GM19035 (cell line): ENCODE results near the gene SHC1.

Experiments
- ATAC-seq: cut with Tn5 transposase; IDR thresholded peaks from one replicate; pipeline ENCODE4 v1.9.1; 2021; ENCODE audit not compliant: unreplicated experiment

SHC1 gene

DNA sequence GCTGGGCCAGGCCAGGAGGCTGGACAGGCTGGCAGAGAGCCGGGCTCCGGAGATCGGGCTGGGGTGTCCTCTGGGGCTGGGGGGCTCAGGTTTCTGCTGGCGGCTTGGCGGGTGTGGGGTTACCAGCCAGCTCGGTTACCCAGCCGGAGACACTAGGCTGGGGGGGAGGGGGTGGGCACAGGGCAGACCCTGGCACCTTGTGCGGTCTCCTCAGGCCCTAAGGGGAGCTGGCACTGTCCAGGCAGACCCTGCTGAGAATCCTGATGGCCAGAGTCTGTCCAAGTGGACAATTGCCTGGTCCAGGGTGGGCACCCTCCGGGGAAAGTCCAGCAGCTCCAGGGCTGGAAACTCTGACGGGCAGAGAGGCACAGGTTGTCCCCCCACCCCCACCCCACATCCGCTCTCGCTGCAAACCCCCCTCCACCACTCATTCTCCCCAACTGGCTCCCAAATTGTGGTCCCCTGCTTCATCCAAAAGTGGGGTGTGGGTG, 38.7 kb upstream of the SHC1 start:
- ATAC-seq = no peak

DNA sequence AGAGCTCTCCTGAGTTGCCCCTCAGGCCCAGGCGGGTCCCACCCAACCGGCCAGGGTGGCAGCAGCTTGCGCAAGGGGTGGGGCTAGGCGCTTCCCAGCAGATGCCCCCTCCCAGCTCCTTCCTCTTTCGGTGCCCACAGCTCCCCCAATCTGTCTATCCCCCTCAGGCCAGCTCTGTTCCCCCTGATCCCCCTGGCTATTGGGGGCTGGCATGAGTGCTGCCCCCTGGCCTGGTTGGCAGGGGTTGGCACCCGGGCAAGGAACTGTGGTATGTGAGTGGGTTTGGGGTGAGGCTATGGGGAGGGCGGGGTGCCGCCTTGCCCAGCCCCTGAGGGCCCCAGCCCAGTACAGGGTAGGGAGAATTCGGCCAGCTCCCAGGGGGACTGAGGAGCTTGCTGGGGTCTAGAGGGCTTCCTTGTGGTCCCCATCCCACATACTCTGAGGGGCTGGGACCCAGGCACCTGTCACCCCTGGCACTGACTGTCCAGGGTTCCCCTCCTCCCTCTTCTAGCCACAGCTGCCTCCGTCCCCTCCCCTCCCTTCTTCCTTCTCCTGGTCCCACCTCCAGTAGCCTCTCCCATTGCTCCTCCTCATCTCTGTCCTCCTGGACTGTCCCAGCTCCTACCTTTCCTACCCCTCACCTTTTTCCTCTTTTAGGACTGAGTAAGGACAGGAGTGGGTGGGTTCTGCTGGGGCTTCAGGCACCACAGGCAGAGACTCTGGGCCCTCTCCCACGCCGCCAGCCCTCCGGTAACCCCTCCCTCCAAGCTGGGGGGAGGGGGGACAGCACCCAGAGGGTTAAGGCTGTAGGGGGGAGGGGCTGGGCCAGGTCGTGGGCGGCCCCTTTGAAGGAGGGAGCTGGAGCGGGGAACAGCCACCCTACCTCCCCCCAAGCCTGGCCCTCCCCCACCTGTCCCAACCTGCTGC, 37.7 kb upstream of the SHC1 start:
- ATAC-seq = no peak

DNA sequence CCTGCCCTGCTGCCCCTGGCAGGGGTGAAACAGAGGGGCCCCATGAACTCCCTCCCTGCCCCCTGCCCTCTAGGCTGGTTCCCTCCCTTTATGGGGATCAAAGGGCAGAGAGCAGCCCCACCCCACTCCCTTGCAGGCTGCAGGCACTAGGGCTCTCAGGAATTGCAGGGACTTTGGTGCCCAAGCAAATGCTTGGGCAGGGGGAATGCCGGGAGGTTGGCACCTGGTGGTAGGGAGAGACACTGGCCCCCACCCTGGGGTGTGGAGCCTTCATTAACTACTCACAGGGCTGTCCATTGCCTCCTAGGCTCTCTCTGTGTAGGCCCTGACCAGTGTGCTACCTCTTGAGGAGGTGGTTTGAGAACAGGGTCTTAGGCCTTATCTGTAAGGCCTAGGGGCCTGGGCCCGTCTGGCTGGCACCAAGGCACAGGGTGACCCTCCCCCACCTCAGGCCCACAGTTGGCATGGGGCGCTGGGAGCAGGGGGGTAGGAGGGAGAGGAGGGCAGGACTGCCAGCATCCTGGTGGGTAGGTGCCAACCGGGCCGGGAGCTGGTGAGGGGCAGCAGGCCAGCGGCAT, 36.8 kb upstream of the SHC1 start:
- ATAC-seq = no peak

DNA sequence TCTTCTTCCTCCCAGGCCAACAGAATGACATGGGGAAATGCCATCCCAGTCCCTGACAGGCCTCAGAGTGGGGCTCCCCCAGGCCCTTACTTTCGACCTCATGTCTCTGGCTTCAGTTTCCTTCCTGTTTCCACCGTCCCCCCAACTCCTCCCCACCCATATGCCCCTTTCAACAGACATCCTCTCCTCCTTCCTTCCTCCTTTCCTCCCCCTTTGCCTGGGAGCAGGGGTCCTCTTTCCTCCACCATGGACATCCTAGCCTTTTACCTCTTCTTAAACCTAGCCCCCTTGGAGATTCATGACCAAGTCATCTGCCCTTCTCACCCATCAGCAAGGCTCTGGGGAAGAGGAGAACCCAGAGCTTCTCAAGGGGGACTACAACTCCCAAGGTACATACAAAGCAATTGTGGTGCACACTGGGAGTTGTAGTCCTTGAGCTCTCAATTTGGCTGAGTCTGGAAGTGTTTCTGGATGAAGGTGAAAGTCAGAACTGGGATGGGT, 36.1 kb upstream of the SHC1 start:
- no peak for ATAC-seq

DNA sequence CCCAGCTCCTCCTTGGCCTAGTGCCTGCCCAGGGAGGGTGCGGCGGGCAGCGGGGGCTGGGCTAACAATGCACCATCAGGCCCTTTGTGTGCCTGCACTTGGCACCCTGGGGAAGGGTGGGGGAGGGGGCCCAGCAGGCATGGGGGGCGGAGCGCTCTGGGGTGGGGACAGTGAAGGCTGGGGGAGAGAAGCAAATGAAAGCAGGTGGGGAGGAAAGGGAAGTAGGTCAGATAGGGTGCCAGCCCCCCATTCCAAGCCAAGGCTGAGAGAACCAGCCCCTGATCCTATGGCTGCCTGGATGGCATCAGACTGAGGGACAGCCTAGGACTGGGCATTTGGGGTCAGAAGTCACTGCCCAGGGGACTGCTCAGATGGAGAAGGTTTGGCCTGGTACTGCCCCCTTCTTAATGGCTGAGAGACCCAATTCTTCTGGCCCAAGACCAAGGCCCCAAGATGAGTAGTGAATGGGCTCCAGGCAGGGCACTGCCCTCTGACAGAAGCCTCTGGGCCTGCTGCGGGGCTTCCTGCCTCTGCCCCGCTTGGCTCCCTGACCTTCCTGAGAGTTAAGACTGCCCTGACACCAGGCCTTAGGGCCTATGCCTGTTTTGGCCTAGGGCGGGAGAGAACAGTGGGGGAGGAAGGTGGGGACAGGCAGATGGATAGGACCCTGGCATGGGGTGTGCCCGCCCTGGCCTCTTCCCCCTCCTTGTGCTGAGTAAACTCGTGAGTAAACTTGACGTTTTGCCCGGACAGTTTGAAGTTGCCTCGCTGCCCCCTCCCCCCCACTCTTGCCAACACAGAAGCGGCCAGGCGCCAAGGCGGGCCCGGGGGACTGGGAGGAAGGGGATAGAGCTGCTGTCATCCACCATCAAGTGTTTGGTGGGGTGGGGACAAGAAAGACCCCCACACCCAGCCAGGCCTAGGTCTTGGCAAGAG, 34.8 kb upstream of the SHC1 start:
- no peak for ATAC-seq

DNA sequence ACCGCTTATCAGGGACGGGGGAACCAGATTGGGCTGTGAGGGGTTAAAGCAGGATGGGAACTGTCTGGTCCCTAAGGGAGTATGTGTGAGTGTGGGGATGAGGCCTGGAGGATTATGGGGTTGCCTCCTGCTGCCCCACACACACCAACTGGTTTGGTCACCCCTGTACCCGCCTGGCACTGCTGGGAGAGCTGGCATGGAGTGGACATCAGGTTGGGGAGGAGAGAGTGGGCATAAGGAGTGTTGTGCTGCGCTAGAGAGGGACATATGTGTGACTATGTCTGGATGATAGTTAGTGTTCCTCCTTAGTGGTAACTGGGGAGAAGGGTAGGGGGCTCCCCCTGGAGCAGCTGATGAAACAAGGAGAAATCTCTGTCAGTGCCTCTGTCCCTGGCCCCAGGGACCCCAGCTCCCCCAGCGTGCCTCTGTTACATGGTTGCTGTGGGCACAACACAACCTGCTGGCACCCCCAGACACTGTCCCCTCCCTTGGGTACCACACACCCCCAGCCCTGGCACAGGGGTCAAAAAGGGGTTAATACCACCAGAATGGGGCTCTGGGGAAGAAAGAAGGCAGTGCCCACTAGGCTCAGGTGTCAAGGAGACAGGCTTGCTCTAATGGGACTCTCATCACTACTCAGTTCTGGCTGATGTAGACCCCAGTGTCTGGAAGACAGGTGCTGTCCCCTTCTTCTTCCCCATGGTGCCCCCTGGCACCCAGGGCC, 34.0 kb upstream of the SHC1 start:
- ATAC-seq = no peak

DNA sequence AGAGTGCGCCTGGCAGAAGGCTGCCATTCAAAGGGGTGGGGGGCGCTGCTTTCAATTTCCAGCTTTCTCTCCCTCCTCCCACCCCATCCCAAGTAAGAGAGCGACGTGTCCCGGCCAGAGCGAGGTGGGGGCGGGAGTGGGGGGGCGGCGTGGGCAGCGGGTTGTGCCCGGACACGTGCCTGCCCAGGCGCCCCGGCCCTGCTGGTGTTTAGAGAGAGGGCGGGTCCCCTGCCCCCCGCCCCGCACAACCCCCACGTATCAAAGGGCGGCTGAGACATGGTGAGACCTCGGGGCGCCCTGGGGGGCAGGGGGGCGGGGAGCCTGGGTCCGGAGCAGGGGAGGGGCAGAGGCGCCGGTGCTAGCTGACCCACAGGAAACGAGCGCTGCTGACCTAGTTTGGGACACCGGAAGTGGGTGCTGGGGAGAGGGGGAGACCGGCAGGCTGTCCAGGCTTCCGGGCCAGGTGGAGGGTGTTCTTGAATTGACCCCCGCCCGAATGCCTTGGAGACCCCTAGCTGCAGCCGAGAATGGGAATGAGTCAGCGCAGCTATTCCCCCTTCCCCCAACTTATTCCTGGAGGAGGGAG, 33.3 kb upstream of the SHC1 start:
- no peak for ATAC-seq

DNA sequence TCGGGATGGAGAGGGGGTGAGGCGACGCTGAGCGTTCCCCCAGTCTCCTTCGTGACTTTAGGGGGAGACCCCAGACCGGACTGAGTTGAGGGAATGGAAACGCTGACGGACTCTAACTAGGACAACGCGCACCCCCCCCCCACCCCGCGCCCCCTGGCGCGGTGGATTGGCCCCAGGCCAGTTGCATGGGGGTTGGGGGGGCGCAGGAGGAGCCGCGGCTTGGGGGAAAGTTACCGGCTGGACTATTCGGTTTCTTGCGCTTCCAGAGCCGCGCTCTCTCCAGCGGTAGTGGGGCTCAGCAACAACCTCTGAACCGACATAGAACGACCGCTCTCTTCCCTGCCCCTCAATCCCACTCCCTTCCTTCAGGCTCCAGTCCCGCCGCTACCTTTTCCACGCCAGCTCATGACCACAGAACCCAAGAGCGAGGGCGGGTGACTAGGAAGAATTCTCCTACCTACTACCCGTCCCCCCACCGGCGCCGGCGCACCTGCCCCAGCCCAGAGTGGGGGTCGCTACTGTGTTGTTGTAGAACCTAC, 32.7 kb upstream of the SHC1 start:
- ATAC-seq = no peak

DNA sequence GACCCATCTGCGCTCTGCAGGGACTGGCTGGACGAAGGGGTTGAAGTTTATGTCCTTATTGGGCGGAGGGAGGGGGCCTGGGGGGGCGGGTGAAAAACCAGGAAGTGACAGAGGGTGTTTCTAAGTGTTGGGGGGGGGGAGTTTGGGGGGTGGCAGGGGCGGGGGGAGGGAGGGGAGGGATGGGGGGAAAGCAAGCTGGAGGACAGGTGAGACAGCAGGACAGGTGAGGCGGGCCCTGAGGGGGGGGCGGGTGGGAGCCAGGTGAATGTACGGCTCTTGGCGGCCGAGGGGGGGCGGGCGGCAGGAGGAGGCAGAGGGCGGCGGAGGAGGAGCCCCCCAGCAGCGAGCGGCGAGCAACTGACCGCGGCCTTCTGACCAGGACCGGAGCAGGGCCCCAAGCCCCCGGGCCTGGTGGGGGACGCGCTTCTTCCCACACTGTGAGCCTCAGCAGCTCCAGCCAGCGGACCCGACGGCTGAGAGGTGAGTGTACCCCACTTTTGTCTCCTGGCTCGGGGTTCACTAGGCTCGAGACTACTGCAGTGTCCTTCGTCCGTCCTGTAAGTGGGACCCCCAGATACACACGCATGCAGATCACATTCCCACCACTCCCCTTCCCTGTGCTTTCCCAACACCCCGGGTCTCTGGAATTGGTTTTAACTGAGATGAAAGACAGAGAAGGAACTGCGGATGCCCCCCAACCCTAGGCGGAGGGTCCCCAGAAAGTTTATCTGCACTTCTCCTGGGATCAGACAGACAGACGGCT, 32.1 kb upstream of the SHC1 start, which contains the start of gene ZBTB7B:
TSS of gene ZBTB7B (plus strand) at position 339 of the 763 bp plus-strand sequence. CDS start 11,859 bp downstream, outside the sequence.
- peak; percentile 2 for ATAC-seq

DNA sequence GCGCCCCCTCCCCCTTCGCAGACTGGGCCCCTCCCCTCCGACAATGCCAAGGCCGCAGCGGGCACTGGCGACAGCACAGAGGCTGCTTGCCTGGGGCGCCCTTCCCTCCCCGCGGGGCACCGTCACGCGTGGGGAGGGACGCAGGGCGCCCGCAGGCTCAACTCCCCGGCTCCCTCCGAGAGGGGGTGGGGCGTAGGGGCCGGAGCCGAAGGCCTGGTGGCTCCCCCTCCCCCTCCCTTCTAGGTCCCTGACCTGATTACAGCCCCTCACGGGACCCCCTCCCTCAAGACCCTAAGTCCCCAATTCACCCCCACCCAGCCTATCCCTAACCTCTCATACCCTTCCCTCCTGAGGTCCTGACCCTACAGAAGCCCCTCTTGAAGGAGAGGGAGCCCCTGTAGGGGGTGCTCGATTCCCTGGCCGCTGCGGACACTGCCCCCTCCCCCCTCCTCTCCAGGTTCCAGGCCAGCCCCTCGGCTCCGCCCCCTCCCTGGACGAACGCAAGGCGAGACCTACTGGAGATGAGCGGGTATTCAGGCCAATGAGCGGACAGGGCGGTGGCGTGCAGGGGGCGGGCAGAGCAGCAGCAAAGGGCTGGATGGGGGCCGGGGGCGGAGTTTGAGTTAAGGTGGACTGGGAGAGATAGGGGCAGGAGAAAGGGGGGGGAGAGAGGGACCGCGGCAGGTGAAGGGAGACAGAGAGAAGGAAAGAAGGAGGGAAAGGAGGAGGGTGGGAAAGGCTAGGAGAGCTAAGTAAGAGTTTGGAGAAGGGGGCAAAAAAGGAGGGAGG, 31.3 kb upstream of the SHC1 start:
- peak; percentile 58 for ATAC-seq

DNA sequence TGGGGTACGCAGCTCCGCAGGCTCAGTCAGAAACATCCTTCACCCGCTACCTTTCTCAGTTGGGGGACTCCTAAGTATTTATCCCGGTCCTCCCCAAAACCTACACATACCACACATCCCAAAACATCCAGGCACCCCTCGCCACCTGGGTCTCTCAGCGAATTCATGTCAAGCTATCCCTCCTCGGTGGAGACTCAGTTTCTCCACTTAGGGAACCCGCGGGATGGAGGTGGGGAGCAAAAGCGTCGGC, 30.8 kb upstream of the SHC1 start:
- ATAC-seq = no peak

DNA sequence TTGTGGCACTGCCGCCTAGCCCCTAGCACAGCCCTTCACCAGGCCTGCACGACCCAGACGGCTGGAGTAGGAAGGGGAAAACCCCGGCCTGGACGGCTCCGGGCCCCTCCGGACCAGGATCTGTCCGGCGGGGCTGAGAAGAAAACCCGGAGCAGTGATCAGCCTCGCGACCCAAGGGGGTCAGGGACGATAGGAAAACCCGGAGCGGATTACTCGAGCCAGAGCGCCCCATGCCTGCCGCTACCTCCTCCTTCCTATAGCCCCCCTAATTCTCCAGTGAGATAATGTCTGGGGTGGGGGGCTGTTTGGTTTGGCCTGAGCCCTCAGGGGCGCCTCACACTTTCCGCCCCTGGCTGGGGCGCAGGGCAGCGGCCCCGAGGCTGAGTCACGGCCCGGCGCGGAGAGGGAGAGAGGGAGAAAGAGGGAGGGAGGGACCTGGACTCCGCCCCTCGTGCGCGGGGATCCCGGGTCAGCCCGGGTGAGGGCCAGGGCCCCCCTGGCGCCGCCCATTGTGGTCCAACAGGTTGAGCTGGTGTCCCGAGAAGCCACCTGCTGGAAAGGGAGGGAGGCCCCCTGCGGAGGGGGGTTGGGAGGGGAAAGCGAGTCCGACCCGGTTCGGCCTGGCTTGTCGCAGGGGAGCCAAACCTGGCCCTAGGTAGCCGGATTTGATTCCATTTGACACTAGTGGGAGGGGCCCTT, 30.3 kb upstream of the SHC1 start:
- peak; percentile 38 for ATAC-seq

DNA sequence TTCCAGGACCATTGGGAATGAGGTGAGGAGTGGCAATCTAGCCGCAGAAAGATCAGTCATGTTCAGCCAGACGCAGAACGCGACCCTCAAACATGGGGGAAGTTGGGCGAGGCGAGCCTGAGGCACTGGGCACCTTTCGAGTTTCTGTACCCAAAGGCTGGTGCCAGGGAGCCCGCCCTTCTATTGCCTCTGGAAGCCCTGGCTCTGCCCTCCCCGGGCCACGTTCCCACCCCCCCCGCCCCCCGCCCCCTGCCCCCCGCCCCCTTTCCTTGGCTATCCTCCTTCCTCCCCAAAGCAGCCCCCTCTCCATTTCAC, 29.8 kb upstream of the SHC1 start:
- no peak for ATAC-seq

DNA sequence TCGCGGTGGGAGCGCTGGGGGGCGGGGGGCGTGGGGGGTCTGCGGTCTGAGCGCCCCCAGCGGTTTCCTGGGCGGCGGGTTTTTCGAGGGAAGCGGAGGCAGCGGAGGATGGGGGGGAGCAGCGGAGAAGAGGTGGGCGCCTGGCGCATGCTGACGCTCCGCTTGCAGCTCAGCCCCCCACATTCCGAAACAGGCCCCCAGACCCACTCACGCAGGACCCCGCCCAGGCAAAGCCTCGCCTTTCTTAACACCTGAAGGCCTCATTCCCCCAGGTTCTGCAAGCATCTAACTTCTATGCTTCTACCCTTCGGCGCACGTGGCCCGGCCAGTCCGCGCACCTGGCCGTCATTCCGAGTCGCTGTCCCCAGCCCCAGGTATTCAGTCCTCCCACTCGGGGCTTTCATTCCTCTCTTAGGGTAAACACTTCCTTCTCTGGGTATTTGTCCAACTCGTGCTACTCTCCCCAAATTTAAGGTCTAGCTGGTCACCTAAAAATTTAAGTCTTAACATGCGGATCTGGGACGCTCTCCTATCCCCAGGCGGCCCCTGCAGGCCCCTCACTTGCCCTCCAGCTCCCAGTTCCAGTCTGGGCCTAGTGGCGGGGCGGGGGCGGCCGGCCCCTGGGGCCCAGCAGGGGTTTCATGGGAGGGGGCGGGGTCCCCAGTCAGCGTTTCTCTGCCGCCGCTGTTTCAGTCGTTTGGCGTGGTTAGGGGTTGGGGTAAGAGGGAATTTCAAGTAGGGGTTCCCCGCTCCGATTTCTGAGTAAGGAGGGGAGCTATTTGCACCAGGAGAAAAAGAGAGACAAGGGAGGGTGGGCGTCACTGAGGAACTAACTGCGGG, 29.2 kb upstream of the SHC1 start:
- ATAC-seq = no peak

DNA sequence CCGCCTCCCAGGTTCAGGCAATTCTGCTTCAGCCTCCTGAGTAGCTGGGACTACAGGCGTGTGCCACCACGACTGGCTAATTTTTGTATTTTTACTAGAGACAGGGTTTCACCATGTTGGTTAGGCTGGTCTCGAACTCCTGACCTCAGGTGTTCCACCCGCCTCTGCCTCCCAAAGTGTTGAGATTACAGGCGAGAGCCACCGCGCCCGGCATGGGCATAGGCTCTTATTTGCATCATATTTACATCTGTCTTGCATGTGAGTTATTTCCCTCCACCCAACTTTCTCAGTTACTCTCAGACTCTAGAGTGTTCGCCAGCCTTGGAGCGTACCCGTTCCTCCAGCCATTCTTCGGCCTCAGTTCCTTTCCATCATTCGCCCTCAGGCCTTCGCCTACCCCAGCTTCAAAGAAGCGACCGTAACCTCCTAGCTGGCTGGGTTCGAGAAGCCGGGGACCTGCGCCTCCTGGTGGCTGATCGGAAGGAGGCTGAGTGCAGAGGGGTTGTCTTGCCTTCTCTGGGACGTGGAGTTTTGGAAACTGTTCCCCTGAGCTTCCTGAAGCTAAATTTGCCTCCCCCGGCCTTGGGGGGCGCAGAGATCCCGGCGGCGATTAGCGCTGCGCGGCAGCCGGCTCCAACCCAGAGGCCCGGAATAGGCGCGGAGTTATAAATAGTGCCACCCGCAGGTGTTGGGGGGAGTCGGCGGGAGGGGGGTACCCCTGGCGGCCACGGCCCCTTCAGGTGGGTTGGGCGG, 28.4 kb upstream of the SHC1 start:
- no peak for ATAC-seq

DNA sequence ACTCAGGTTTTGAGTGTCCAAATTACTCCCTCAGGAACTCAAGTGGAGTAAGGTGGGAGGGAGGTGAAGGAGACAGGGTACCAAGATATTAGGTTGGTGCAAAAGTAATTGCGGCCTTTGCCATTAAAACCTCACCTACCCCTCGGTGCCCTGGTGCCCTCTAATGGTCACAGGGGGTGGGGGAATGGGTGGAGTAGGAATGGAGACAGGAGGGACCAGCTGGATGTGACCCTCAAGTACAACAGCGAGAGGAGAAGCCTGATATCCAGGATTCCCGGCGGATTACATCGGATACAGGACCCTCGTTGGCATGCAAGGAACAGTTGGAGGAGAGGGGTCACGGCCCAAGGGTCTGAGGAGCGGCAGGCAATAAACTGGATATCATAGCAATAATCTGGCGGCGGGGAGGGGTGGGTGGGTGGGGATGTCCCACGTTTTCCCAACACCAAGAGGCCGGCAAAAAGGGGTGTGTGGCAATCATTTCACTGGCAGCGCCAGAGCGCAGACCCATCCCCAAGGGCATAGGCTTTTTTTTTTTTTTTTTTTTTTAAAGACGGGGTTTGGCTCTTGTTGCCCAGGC, 27.7 kb upstream of the SHC1 start:
- ATAC-seq = no peak
